A673 (cell line): Measurements from ENCODE around the gene CD1B.

ENCODE experiments used
- CTCF ChIP-seq: fragments of 300-800, 200-600 bp; sonication (generic); conservative IDR thresholded peaks from 2 replicates; pipeline ENCODE4 v1.5.1; 2017; ENCODE audit warnings: low read depth, mild to moderate bottlenecking, antibody characterized with exemption, low read length, moderate library complexity, mixed read lengths
- EZH2 ChIP-seq: fragments of 200-600 bp; sonication (generic); IDR thresholded peaks from 2 replicates; pipeline ENCODE4 v1.6.1; 2017; ENCODE audit warnings: borderline replicate concordance, low read depth, mild to moderate bottlenecking, mixed read lengths, antibody characterized with exemption, low read length; ENCODE audit not compliant: poor library complexity, severe bottlenecking

- no peak for TF ChIP-seq CTCF
- TF ChIP-seq EZH2 = no peak
Measured at GRCh38 chr1:158329300-158329699, 2.0 kb downstream of the CD1B start.
